ENCODE data around the gene CEP295NL. TPM values are rescaled to one million over a fixed set of nuclear protein-coding genes. Genes with fewer than 3 reads are reported as not detected.

Gene CEP295NL
- total and polyA plus RNA-seq, 9 donors: 0.25 to 8.0 (median 4.4) TPM

- no peaks in the 10 kb centered on the region for H3K9me3 ChIP-seq
- peak in 4 of 5 donors; percentile 35 to 56 (median 52) for DNase-seq
- WGBS, 3 donors: 64 to 69% (median 65%) methylated on average over 17 to 18 of the region's 18 CpGs
- H3K4me3 ChIP-seq: no peak overlapping the region
- H3K36me3 ChIP-seq: no peaks in the 10 kb centered on the region
- TF ChIP-seq POLR2A (IDR thresholded peaks at IDR 0.05) (no peak), CTCF (IDR thresholded peaks at IDR 0.05) (no peak), EP300 (IDR thresholded peaks at IDR 0.05) (no peak)
- peaks cover 26% of the 10 kb centered on the region for H3K4me1 ChIP-seq (ENCODE audit: insufficient read depth)
- intact Hi-C loops (cut with DNase I): loop anchor here in 1 of 4 donors (10.0 kb wide), 1 partner anchor 68 kb away; no protein-coding TSS in a partner anchor
- peak overlapping the region; percentile 48 to 96 for H3K27ac ChIP-seq
- H3K27me3 ChIP-seq: no peaks in the 10 kb centered on the region
These were observed 30.3 kb upstream of the CEP295NL start for GRCh38 chr17:78933025-78933958.

- WGBS, 3 donors: 42 to 49% (median 44%) methylated on average over 30 to 31 of the region's 31 CpGs
- Histone ChIP-seq H3K36me3 (no peaks in the 10 kb centered on the region), H3K27me3 (no peaks in the 10 kb centered on the region), H3K4me3 (no peak overlapping the region), H3K4me1 (ENCODE audit: insufficient read depth) (peaks cover 26% of the 10 kb centered on the region), H3K9me3 (no peaks in the 10 kb centered on the region), H3K27ac (peak overlapping the region in 1 of 2 donors; percentile 43)
- TF ChIP-seq EP300 (IDR thresholded peaks at IDR 0.05): no peak
- TF ChIP-seq CTCF (IDR thresholded peaks at IDR 0.05): no peak
- no peak for TF ChIP-seq POLR2A (IDR thresholded peaks at IDR 0.05)
- DNase-seq: peak; percentile 53 to 72 (median 64)
- intact Hi-C loops (cut with DNase I): loop anchor here in 3 of 4 donors (5.0 to 10.0 kb wide), 3 partner anchors 45 to 65 kb away; partner anchors contain the start of gene LGALS3BP (in 2 of the 3)
These were observed 27.1 kb upstream of the CEP295NL start for GRCh38 chr17:78929908-78930775.

- intact Hi-C loops (cut with DNase I): loop anchor here (2.0 to 10.0 kb wide), 3 partner anchors 41 to 49 kb away; partner anchors contain the start of gene LGALS3BP (in 2 of the 4)
- peaks cover 27% of the 10 kb centered on the region for H3K4me1 ChIP-seq (ENCODE audit: insufficient read depth)
- 5 to 11% (median 5%) methylated on average over 27 to 33 of the region's 33 CpGs for WGBS, 3 donors
- peak; percentile 87 to 94 (median 91) for DNase-seq
- peak overlapping the region; percentile 95 to 98 for H3K27ac ChIP-seq
- no peaks in the 10 kb centered on the region for H3K36me3 ChIP-seq
- no peaks in the 10 kb centered on the region for H3K9me3 ChIP-seq
- no peaks in the 10 kb centered on the region for H3K27me3 ChIP-seq
- H3K4me3 ChIP-seq: peak overlapping the region; percentile 82
- TF ChIP-seq CTCF (IDR thresholded peaks at IDR 0.05) (no peak), POLR2A (IDR thresholded peaks at IDR 0.05) (peak; percentile 77)
These were observed 22.9 kb upstream of the CEP295NL start for GRCh38 chr17:78925662-78926555.
